Activated naive CD4-positive, alpha-beta T cell treated with Interleukin-2 at 50 U/mL for 16 hours (primary cell): ENCODE measurements around the gene GNB1.

Source experiments
- DNase-seq: peaks from one replicate; pipeline ENCODE4 v3.0.0-alpha.2; 2020

The GNB1 gene

DNA sequence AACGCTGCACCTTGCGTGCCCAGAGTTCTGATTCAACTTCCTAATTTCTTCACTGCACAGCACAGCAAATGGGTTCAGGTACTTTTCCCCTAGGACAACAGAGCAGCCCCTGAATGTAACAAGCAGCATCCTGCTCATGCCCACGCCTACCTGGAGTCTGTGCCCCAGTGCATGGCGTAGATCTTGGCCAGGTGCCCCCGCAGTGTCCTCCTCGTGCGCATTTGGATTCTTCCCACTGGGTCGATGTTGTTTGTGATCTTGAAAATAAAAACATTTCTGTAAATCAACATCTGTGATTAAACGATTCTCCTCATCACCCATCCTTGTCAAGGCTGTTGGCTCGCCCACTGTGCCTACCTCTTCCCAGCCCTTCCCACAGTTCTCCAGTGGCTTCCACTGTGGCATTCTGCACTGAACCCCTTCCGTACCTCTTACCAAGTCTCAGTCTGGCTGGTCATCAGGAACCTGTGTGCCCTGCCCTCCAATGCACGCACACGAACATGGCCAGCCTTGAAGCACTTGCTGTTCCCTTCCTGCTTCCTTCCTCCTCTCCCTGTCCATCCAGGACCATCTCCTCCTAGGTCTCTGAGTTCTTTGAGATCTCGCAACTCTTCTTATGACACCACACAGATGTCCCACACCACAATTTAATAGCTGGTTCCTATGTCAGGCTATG lies 75.1 kb downstream of the GNB1 start:
- no peak for DNase-seq

DNA sequence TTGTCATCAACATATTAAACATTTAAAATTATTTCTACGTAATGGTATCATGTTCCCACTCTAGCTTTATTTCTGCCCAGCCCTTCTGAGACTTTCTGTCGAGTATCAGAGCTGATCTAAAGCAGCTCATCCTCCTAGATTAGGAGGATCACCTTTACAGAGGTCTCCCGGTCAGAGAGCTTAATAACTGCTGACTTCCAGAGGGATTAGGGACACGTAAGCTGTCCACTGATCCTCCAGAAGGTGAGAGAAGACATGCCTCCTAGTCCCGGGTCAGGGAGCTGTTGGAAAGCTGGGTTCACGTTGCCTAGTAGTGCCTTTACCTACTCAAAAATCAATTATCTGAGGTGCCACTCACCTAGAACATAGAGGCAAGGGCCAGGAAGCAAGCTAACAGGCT lies 81.4 kb downstream of the GNB1 start:
- no peak for DNase-seq

- DNase-seq = no peak
Measured at GRCh38 chr1:1808206-1808605, 82.7 kb downstream of the GNB1 start.

- no peak for DNase-seq
Measured at GRCh38 chr1:1806890-1807289, 84.0 kb downstream of the GNB1 start.

DNA sequence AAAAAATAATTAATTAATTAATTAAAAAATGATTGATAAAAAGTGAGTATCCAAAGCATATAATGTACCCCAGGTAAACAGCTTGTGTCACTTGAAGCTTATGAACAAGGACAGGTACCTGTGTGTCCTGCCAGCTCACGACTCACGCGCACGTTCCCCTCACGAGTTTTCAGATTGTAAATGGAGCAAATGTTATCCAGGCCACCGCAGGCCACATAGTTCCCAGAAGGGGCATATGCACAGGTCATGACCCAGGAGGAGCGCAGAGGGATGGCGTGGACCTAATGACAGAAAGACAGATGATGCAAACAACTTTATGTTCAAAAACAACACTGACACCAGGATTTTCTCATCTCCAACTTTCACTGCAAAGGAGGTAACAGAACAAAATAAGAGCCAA lies 86.6 kb downstream of the GNB1 start:
- DNase-seq = no peak

GRCh38 chr1:1802871-1803270 lies 88.0 kb downstream of the GNB1 start:
- DNase-seq = no peak

GRCh38 chr1:1799716-1800115 lies 91.2 kb downstream of the GNB1 start:
- no peak for DNase-seq

GRCh38 chr1:1797731-1798341 lies 93.1 kb downstream of the GNB1 start:
- no peak for DNase-seq

DNA sequence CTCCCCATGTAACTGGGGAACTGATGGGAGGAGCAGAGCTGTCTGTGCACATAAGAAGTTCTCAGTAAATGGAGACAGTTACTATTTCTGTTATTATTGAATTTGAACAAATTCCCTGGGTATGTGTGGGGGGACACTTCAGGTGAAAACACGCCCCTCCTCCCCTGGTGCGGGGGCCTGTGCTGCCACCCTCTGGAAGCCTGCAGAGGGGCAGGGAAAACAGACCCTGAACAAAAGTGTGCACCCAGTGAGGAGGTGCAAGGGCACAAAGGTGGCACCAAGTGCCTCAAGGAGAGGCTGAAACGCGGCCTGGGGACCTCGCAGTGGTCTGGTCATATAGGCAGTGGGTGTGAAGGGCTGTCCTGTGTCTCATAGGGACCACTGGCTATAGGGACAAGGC lies 94.4 kb downstream of the GNB1 start:
- no peak for DNase-seq

DNA sequence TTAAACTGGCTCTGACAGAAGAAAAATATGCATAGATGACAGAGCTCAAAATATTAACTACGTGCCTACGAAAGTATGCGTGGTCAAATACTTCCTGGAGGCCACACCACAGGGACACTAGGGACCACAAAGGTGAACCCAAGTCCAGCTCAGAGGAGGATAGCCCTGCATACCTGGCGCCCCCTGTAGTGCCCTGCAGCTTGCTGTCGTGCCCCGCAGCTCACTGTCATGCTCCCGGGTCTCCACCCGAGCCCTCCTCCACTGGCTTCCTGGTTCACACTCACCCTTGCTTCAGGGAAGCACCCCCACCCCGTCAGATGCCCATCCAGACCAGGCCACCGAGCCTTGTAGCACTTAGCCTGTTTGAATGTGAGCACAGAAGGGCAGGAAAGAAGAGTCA lies 95.9 kb downstream of the GNB1 start:
- no peak for DNase-seq

- DNase-seq = no peak
Measured at GRCh38 chr1:1793481-1794244, 97.2 kb downstream of the GNB1 start.

GRCh38 chr1:1788646-1789431 lies 102.0 kb downstream of the GNB1 start:
- DNase-seq = no peak

GRCh38 chr1:1788136-1788535 lies 102.8 kb downstream of the GNB1 start:
- DNase-seq = no peak

GRCh38 chr1:1786836-1787605 lies 103.9 kb downstream of the GNB1 start:
- DNase-seq = no peak

DNA sequence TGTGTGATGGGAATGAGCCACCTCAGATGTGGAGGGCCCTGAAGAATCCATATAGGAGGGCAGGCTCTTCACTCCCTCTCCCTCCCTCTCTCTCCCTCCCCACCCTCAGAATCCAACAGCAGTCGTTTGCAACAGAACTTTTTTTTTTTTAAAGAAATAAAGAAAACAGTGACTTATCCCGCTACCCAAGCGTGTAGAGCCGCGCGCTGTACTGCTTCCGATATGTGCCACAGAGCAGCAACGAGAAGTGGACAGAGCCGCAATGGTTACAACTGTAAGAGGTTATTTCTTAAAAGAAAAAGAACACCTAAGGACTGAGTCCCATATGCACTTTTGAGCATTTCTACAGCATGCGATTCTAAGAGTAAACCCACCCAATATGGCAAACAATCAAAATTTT lies 105.2 kb downstream of the GNB1 start:
- no peak for DNase-seq

- no peak for DNase-seq
Measured at GRCh38 chr1:1784933-1785332, 106.0 kb downstream of the GNB1 start.

DNA sequence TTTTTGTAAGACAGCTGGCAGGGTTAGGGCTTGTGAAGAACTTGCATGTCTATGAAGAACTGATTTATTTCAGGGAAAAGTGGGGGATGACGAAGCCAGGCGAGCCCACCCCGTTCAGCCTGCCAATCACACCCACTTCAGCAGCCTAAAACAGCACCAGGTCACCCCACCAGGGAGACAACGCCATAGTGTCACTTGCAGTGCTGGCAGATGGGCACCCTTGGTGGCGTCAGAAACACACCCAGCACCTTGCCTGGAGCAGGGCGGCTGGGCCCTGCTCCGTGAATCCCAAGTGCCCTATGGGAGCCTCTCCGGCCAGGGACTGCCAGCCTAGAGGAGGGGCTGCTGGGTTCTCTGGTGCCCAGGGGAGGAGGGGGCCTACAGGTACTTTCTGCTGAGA lies 107.6 kb downstream of the GNB1 start:
- DNase-seq = no peak

DNA sequence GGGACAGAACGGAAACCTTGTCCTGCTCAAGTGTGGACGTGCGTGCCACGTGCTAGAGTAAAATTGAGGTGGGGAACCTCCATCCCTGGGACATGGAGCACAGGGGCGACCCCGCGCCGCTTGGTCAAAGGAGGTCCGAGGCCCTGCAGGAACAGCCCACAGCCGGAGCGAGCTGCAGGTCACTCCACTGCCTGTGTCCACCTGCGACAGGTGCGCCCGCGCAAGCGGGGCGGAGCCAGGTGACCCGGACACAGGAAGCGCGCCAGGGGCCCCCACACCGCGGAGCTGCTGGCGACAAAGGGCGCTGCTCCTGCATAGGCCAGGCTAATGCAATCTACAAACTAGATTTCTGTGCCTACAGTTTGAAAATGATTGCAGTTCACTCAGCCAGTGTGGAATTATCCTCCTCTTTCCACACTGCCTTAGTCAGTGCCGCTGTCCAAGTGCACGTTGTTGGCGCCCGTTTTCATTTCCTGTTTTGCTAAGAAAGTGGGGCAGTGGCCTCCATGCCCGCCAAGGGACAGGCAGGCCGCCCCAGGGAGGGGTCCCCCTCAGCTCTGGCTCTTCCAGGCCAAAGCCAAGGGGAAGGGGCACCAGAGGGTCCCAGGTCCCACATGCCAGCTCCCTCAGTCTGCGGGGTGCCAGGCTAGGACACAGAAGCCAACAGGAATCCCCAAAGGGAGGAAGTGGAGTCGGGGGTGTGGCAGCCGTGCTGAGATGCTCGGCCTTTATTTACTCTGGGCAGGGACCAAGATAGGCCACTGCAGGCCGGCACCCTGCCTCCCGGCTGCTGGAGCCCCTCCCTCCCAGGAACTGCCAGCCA lies 108.3 kb downstream of the GNB1 start:
- DNase-seq = peak; percentile 20

- DNase-seq = no peak
Measured at GRCh38 chr1:1781526-1781903, 109.4 kb downstream of the GNB1 start.

GRCh38 chr1:1780598-1781525 lies 110.0 kb downstream of the GNB1 start:
- DNase-seq = no peak
